PC-3 (cell line): ENCODE measurements around the gene FRAT1. TPM values are rescaled to one million over a fixed set of nuclear protein-coding genes. Genes with fewer than 3 reads are reported as not detected.
A peak's percentile ranks its signal among the peaks of the same experiment; 100 is the strongest.

Experiments
- ATAC-seq: fragments of 200-7000 bp; cut with Tn5 transposase; 2 replicates; pipeline ENCODE4 v1.9.1; 2020; ENCODE audit warnings: mild to moderate bottlenecking, moderate library complexity
- BruUV-seq: library from RNA; stranded (reverse); fragments of 400-500 nt; replicated peaks from 2 replicates; lab custom pipeline; 2021; lab: Mats Ljungman, UMichigan
- CTCF ChIA-PET: fragments of 300-600 bp; sonication (Branson Sonifier 250); formaldehyde crosslinking; loops from one replicate; lab custom pipeline; 2022; ENCODE audit warnings: antibody characterized with exemption; lab: Charles Lee
- POLR2A ChIA-PET: fragments of 300-600 bp; sonication (Branson Sonifier 250); formaldehyde crosslinking; loops from one replicate; lab custom pipeline; 2022; ENCODE audit warnings: antibody characterized with exemption; ENCODE audit not compliant: unreplicated experiment; lab: Charles Lee
- DNase-seq: peaks from one replicate; pipeline ENCODE4 v3.0.0-alpha.2; 2015
- H2AFZ ChIP-seq: fragments of 300-600 bp; sonication (generic); 2 replicates; pipeline ENCODE4 v1.6.0; 2016; ENCODE audit warnings: antibody characterized with exemption, low read length
- H3F3A ChIP-seq: fragments of 300-600 bp; sonication (generic); one replicate; pipeline ENCODE4 v1.6.0; 2017; ENCODE audit warnings: antibody characterized with exemption, low read length, control low read depth, mild to moderate bottlenecking; ENCODE audit not compliant: unreplicated experiment
- H3K27ac ChIP-seq: fragments of 300-600 bp; sonication (generic); 2 replicates; pipeline ENCODE4 v1.5.1; 2016; ENCODE audit warnings: mild to moderate bottlenecking, low read length
- H3K27me3 ChIP-seq: fragments of 300-600 bp; sonication (generic); 2 replicates; pipeline ENCODE4 v1.6.1; 2016; ENCODE audit warnings: low read length, mixed read lengths
- H3K36me3 ChIP-seq: fragments of 300-600 bp; sonication (generic); 2 replicates; pipeline ENCODE4 v1.6.1; 2016; ENCODE audit warnings: low read depth, mixed run types, low read length, mixed read lengths
- H3K4me1 ChIP-seq: fragments of 300-600 bp; sonication (generic); 2 replicates; pipeline ENCODE4 v1.5.1; 2016; ENCODE audit warnings: low read length; ENCODE audit not compliant: insufficient read depth
- H3K4me2 ChIP-seq: fragments of 300-600 bp; sonication (generic); 2 replicates; pipeline ENCODE4 v1.6.0; 2016; ENCODE audit warnings: low read length
- H3K4me3 ChIP-seq: fragments of 300-600 bp; sonication (generic); 2 replicates; pipeline ENCODE4 v1.5.1; 2016; ENCODE audit warnings: mild to moderate bottlenecking, low read length, mixed read lengths
- H3K79me2 ChIP-seq: fragments of 300-600 bp; sonication (generic); 2 replicates; pipeline ENCODE4 v1.6.1; 2017; ENCODE audit warnings: low read length, mixed read lengths
- H3K9ac ChIP-seq: fragments of 300-600 bp; sonication (generic); 2 replicates; pipeline ENCODE4 v1.6.0; 2016; ENCODE audit warnings: mild to moderate bottlenecking, low read length
- H3K9me2 ChIP-seq: fragments of 300-600 bp; sonication (generic); replicated peaks from 2 replicates; pipeline ENCODE4 v1.6.1; 2016; ENCODE audit warnings: mixed run types, low read length, mixed read lengths
- H3K9me3 ChIP-seq: fragments of 300-600 bp; sonication (generic); 2 replicates; pipeline ENCODE4 v1.6.1; 2016; ENCODE audit warnings: low read length, mixed read lengths
- H4K20me1 ChIP-seq: fragments of 300-600 bp; sonication (generic); 2 replicates; pipeline ENCODE4 v1.6.1; 2016; ENCODE audit warnings: low read length, mixed read lengths
- EZH2 ChIP-seq: fragments of 300-600 bp; sonication (generic); IDR thresholded peaks from one replicate; pipeline ENCODE4 v1.6.1; 2017; ENCODE audit warnings: antibody characterized with exemption, mild to moderate bottlenecking, low read length; ENCODE audit not compliant: unreplicated experiment
- EZH2phosphoT487 ChIP-seq: fragments of 300-600 bp; sonication (generic); IDR thresholded peaks from 2 replicates; pipeline ENCODE4 v1.6.1; 2018; ENCODE audit warnings: mild to moderate bottlenecking, antibody characterized with exemption, low read length, borderline replicate concordance
- intact Hi-C: fragments of 100-400 bp; cut with micrococcal nuclease; formaldehyde crosslinking; loops from 2 replicates; pipeline ENCODE4 v1.9.0; 2023
- total RNA-seq: library from RNA; depleted of rRNA; stranded (reverse); fragments of >200 nt; gene quantifications from 2 replicates; pipeline ENCODE4 v1.2.3, GENCODE V29; 2014
- TF ChIP-seq, protein P1 (sequence below): fragments of 300-600 bp; sonication (generic); conservative IDR thresholded peaks from 2 replicates; pipeline ENCODE4 v1.5.1; 2017; ENCODE audit warnings: antibody characterized with exemption, low read depth, mild to moderate bottlenecking, low read length

The FRAT1 gene
- total RNA-seq, 1 experiment from 2014 or later: 4.1 TPM

DNA sequence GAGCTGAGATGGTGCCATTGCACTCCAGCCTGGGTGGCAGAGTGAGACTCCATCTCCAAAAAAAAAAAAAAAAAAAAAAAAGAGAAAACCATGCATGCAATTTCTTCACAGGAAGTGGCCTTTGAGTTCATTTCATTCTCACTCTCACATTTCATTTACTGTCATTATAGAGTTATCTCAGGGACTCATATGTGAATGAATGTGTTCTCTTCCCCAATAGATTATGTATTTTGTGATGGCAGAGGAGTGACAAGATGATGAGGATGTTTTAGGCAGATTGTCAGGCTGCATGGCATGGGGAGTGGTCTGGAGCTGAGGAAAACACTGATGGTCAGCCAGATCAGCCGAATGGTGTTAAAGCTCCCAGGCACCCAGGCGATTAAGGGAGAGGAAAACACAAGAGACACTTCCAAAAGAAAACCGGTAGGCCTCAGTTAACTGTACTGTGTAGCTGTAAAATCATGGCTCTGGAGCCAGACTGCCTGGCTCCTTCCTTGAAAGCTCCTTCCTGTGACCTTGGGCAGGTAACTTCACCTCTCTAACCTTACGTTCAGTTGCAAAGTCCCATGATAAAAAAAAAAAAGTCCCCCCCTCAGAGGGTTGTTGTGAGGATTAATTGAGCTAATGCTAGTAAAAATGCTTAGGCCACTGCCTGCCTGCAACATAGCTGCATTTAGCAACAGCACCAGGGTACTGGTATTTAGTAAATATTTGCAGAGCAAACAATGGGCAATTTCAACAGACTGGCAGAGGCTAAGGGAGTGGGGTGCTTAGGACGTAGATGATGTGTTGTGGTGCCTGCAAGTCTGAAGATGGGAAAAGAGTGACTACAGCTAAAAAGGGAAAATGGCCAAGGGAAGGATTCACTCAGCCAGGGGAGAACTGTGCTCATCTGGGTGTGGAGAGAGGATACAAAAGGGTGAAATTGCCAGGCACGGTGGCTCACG, 8.6 kb downstream of the FRAT1 start:
- H3F3A ChIP-seq: no peaks in the 10 kb centered on the region
- H3K36me3 ChIP-seq: no peaks in the 10 kb centered on the region
- DNase-seq (peak; percentile 66), ATAC-seq (peak; percentile 78)
- ChIA-PET POLR2A (no interaction called here), CTCF (interaction anchor here (0.6 kb wide), 1 partner anchor 38 kb away, joined by 4 read pairs; no protein-coding TSS in a partner anchor)
- H3K27ac ChIP-seq: 0 out of 2 replicates have a peak overlapping the region, but pooled peaks have one; percentile 22
- intact Hi-C loops: no loop called here
- H3K4me3 ChIP-seq: no peak overlapping the region
- H3K27me3 ChIP-seq: no peaks in the 10 kb centered on the region
- 0 out of 2 replicates have a peak, but pooled peaks cover 6% of the 10 kb centered on the region for H4K20me1 ChIP-seq
- no peaks in the 10 kb centered on the region for H3K9me2 ChIP-seq
- H3K9ac ChIP-seq: no peak overlapping the region
- no peak overlapping the region for H2AFZ ChIP-seq
- H3K79me2 ChIP-seq: peaks cover 31% of the 10 kb centered on the region
- peaks cover 26% of the 10 kb centered on the region for H3K4me1 ChIP-seq
- H3K9me3 ChIP-seq: no peaks in the 10 kb centered on the region
- no TSS peak for BruUV-seq
- no peak for TF ChIP-seq EZH2phosphoT487
- TF ChIP-seq EZH2: no peak
- TF ChIP-seq, protein P1, sequence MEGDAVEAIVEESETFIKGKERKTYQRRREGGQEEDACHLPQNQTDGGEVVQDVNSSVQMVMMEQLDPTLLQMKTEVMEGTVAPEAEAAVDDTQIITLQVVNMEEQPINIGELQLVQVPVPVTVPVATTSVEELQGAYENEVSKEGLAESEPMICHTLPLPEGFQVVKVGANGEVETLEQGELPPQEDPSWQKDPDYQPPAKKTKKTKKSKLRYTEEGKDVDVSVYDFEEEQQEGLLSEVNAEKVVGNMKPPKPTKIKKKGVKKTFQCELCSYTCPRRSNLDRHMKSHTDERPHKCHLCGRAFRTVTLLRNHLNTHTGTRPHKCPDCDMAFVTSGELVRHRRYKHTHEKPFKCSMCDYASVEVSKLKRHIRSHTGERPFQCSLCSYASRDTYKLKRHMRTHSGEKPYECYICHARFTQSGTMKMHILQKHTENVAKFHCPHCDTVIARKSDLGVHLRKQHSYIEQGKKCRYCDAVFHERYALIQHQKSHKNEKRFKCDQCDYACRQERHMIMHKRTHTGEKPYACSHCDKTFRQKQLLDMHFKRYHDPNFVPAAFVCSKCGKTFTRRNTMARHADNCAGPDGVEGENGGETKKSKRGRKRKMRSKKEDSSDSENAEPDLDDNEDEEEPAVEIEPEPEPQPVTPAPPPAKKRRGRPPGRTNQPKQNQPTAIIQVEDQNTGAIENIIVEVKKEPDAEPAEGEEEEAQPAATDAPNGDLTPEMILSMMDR: no peak
- H3K4me2 ChIP-seq: peak overlapping the region; percentile 27; the same call in 1 of the 2 replicates

DNA sequence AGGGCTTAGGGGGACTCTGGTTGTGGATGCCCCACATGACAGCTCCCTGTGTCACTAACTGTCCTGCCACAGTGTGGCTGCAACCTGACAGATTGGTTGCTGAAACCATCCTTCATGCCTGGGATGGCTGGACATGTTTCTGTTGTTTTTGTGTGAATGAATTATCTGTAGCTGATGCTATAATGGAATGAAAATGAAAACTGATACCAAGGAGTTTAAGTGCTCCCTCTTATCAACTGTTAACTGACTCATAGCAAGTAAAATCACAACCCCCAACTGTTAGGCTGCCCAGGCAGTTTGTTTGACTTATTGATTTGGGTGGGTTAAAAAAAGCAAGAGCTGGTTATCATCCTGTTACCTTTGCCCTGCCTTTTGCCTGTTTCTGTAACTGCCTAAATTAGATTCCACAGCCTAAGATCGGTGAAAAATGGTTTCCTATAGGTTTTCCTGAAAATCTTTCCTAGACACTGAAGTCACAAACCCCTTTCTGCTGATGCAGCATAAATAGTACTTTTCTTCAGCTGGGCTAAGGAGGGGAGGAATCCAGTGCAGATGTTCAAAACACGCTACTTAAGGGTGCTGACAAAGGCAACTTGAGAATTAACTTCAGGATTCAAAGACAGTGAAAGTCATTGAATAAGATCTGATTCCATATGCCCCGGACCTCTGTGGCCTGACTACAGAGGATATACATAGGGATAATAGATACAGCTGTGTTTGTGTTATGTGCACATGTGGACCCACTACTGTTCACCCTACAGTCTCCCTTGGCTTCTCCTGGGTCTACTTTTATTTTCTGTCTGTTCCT, 9.8 kb downstream of the FRAT1 start:
- H3K36me3 ChIP-seq: no peaks in the 10 kb centered on the region
- H3F3A ChIP-seq: no peaks in the 10 kb centered on the region
- H3K4me2 ChIP-seq: peak overlapping the region; percentile 39
- CTCF ChIA-PET: no interaction called here
- H3K9ac ChIP-seq: no peak overlapping the region
- H4K20me1 ChIP-seq: 0 out of 2 replicates have a peak, but pooled peaks cover 6% of the 10 kb centered on the region
- intact Hi-C loops: no loop called here
- H3K9me3 ChIP-seq: no peaks in the 10 kb centered on the region
- no peaks in the 10 kb centered on the region for H3K9me2 ChIP-seq
- TF ChIP-seq EZH2 (no peak), EZH2phosphoT487 (no peak)
- TF ChIP-seq, protein P1: no peak
- H2AFZ ChIP-seq: no peak overlapping the region
- POLR2A ChIA-PET: interaction anchor here (0.7 kb wide), 1 partner anchor 22 kb away, joined by 3 read pairs; no protein-coding TSS in a partner anchor
- ATAC-seq (peak; percentile 11; the same call in 1 of the 2 replicates), DNase-seq (no peak)
- BruUV-seq: no TSS peak
- H3K27ac ChIP-seq: 0 out of 2 replicates have a peak overlapping the region, but pooled peaks have one; percentile 5
- no peak overlapping the region for H3K4me3 ChIP-seq
- peaks cover 43% of the 10 kb centered on the region for H3K79me2 ChIP-seq
- no peaks in the 10 kb centered on the region for H3K27me3 ChIP-seq
- peaks cover 26% of the 10 kb centered on the region for H3K4me1 ChIP-seq
